Measurements from ENCODE around the gene TRIL. TPM values are rescaled to one million over a fixed set of nuclear protein-coding genes. Genes with fewer than 3 reads are reported as not detected.

The TRIL gene
- total RNA-seq, 1 experiment from 2014 or later: 3.0 TPM

- TF ChIP-seq, protein P1, sequence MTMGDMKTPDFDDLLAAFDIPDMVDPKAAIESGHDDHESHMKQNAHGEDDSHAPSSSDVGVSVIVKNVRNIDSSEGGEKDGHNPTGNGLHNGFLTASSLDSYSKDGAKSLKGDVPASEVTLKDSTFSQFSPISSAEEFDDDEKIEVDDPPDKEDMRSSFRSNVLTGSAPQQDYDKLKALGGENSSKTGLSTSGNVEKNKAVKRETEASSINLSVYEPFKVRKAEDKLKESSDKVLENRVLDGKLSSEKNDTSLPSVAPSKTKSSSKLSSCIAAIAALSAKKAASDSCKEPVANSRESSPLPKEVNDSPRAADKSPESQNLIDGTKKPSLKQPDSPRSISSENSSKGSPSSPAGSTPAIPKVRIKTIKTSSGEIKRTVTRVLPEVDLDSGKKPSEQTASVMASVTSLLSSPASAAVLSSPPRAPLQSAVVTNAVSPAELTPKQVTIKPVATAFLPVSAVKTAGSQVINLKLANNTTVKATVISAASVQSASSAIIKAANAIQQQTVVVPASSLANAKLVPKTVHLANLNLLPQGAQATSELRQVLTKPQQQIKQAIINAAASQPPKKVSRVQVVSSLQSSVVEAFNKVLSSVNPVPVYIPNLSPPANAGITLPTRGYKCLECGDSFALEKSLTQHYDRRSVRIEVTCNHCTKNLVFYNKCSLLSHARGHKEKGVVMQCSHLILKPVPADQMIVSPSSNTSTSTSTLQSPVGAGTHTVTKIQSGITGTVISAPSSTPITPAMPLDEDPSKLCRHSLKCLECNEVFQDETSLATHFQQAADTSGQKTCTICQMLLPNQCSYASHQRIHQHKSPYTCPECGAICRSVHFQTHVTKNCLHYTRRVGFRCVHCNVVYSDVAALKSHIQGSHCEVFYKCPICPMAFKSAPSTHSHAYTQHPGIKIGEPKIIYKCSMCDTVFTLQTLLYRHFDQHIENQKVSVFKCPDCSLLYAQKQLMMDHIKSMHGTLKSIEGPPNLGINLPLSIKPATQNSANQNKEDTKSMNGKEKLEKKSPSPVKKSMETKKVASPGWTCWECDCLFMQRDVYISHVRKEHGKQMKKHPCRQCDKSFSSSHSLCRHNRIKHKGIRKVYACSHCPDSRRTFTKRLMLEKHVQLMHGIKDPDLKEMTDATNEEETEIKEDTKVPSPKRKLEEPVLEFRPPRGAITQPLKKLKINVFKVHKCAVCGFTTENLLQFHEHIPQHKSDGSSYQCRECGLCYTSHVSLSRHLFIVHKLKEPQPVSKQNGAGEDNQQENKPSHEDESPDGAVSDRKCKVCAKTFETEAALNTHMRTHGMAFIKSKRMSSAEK (CRISPR knock-in tag; IDR thresholded peaks at IDR 0.05; ENCODE audit: borderline replicate concordance): no peak
- TF ChIP-seq, protein P2, sequence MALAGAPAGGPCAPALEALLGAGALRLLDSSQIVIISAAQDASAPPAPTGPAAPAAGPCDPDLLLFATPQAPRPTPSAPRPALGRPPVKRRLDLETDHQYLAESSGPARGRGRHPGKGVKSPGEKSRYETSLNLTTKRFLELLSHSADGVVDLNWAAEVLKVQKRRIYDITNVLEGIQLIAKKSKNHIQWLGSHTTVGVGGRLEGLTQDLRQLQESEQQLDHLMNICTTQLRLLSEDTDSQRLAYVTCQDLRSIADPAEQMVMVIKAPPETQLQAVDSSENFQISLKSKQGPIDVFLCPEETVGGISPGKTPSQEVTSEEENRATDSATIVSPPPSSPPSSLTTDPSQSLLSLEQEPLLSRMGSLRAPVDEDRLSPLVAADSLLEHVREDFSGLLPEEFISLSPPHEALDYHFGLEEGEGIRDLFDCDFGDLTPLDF (CRISPR knock-in tag; IDR thresholded peaks at IDR 0.05): no peak
- CTCF ChIA-PET: no interaction called here
- Mint-ChIP-seq H3K27ac (no peak overlapping the region), H3K4me3 (no peak overlapping the region), H3K9me3 (no peaks in the 10 kb centered on the region), H3K4me1 (peaks cover 20% of the 10 kb centered on the region), H3K36me3 (no peaks in the 10 kb centered on the region), H3K27me3 (ENCODE audit: low read depth) (no peaks in the 10 kb centered on the region)
- ATAC-seq (no peak), DNase-seq (ENCODE audit: low spot score) (no peak)
- POLR2A ChIA-PET: no interaction called here
Observed at GRCh38 chr7:28992798-28993197, 34.7 kb upstream of the TRIL start.

DNA sequence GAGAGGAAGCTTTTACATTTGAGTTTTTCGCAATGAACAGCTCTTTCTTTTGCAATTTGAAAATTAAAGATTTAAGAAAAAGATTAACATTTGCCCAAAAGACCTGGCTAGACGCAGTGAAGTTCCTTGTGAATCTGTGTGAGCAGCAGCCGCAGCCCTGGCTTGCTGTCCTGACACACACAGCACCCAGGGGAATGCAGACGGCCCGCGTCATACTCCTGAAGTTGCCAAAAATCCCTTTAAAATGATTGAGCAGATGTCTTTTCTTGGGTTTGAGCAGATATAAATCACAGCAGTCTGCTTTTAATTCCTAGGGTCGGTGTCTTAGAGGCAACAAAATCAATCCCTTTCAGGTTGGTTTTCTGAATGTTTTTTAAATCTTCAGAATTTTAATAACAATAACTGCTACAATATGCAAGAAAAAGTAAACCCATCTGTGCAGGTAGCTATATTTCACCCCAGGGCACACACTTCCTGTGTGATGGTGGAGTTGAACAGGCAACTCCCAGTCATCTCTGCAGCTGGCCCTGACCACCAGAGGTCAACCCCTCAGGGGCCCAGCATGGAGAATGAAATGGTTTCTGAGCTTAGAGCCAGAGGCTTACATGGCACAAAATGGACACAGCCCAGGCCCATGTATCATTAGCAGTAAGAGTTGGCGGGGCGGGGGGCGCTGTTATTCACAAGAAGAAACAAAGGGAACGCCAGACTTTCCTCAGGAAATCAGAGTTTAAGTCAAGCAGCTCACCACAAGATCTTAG lies 32.2 kb upstream of the TRIL start:
- Mint-ChIP-seq H3K27ac (no peak overlapping the region), H3K4me3 (no peak overlapping the region), H3K9me3 (no peaks in the 10 kb centered on the region), H3K27me3 (ENCODE audit: low read depth) (no peaks in the 10 kb centered on the region), H3K36me3 (no peaks in the 10 kb centered on the region), H3K4me1 (peaks cover 28% of the 10 kb centered on the region)
- ATAC-seq (peak; percentile 56; the same call in 1 of the 2 replicates), DNase-seq (ENCODE audit: low spot score) (peak; percentile 22)
- ChIA-PET POLR2A (no interaction called here), CTCF (interaction anchor here (0.5 to 2.2 kb wide), 6 partner anchors 9 to 199 kb away, joined by 3 to 14 read pairs (median 7); partner anchors contain the start of gene TRIL)
- no peak for TF ChIP-seq NFATC4 (CRISPR knock-in tag; IDR thresholded peaks at IDR 0.05)
- no peak for TF ChIP-seq MXD4 (CRISPR knock-in tag; IDR thresholded peaks at IDR 0.05; ENCODE audit: borderline replicate concordance)
- no peak for TF ChIP-seq USF1 (CRISPR knock-in tag; IDR thresholded peaks at IDR 0.05)
- no peak for TF ChIP-seq ZNF138 (CRISPR knock-in tag; conservative IDR thresholded peaks at IDR 0.05)
- TF ChIP-seq, protein P3, sequence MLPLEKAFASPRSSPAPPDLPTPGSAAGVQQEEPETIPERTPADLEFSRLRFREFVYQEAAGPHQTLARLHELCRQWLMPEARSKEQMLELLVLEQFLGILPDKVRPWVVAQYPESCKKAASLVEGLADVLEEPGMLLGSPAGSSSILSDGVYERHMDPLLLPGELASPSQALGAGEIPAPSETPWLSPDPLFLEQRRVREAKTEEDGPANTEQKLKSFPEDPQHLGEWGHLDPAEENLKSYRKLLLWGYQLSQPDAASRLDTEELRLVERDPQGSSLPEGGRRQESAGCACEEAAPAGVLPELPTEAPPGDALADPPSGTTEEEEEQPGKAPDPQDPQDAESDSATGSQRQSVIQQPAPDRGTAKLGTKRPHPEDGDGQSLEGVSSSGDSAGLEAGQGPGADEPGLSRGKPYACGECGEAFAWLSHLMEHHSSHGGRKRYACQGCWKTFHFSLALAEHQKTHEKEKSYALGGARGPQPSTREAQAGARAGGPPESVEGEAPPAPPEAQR (CRISPR knock-in tag; IDR thresholded peaks at IDR 0.05): no peak
- no peak for TF ChIP-seq ZNF317 (CRISPR knock-in tag; IDR thresholded peaks at IDR 0.05; ENCODE audit: borderline replicate concordance, low read depth)
- TF ChIP-seq E2F5 (CRISPR knock-in tag; IDR thresholded peaks at IDR 0.05): no peak
- TF ChIP-seq PREB (CRISPR knock-in tag; IDR thresholded peaks at IDR 0.05; ENCODE audit: borderline replicate concordance): no peak
- TF ChIP-seq EMX1 (CRISPR knock-in tag; IDR thresholded peaks at IDR 0.05): no peak
- no peak for TF ChIP-seq ESRRA (CRISPR knock-in tag; IDR thresholded peaks at IDR 0.05; ENCODE audit: borderline replicate concordance)
- TF ChIP-seq, protein P4, sequence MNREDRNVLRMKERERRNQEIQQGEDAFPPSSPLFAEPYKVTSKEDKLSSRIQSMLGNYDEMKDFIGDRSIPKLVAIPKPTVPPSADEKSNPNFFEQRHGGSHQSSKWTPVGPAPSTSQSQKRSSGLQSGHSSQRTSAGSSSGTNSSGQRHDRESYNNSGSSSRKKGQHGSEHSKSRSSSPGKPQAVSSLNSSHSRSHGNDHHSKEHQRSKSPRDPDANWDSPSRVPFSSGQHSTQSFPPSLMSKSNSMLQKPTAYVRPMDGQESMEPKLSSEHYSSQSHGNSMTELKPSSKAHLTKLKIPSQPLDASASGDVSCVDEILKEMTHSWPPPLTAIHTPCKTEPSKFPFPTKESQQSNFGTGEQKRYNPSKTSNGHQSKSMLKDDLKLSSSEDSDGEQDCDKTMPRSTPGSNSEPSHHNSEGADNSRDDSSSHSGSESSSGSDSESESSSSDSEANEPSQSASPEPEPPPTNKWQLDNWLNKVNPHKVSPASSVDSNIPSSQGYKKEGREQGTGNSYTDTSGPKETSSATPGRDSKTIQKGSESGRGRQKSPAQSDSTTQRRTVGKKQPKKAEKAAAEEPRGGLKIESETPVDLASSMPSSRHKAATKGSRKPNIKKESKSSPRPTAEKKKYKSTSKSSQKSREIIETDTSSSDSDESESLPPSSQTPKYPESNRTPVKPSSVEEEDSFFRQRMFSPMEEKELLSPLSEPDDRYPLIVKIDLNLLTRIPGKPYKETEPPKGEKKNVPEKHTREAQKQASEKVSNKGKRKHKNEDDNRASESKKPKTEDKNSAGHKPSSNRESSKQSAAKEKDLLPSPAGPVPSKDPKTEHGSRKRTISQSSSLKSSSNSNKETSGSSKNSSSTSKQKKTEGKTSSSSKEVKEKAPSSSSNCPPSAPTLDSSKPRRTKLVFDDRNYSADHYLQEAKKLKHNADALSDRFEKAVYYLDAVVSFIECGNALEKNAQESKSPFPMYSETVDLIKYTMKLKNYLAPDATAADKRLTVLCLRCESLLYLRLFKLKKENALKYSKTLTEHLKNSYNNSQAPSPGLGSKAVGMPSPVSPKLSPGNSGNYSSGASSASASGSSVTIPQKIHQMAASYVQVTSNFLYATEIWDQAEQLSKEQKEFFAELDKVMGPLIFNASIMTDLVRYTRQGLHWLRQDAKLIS (CRISPR knock-in tag; IDR thresholded peaks at IDR 0.05; ENCODE audit: borderline replicate concordance): no peak
- no peak for TF ChIP-seq GTF2I (CRISPR knock-in tag; conservative IDR thresholded peaks at IDR 0.05)
- no peak for TF ChIP-seq TP53 (CRISPR knock-in tag; IDR thresholded peaks at IDR 0.05)
